ENCODE results near the gene KIN. TPM values are rescaled to one million over a fixed set of nuclear protein-coding genes. Genes with fewer than 3 reads are reported as not detected.

Gene KIN
- total RNA-seq, 1 experiment from 2014 or later: 8.4 TPM

DNA sequence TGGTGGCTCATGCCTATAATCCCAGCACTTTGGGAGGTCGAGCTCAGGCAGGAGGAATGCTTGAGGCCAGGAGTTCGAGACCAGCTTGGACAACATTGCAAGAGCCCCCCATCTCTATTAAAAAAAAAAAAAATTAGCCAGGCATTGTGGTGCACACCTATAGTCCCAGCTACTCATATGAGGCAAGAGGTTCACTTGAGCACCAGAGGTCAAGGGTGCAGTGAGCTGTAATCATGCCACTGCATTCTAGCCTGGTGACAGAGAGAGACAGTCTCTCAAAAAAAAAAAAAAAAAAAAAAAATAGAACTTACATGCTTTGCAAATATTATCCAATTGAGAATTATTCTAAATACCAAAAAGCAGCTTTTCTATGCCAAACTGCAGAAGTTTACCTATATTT, 11.0 kb downstream of the KIN start:
- H3K4me1 ChIP-seq (ENCODE audit: control insufficient read depth, insufficient read depth, low read length): no peaks in the 10 kb centered on the region
- peaks cover 4% of the 10 kb centered on the region for H3K36me3 ChIP-seq (ENCODE audit: control insufficient read depth, insufficient read depth, low read length)
- in situ Hi-C loops (cut with HindIII; ENCODE audit: low pct_unique_long_range_greater_than_20kb, low sequenced_read_pairs): no loop called here
- H3K27me3 ChIP-seq (ENCODE audit: control insufficient read depth, insufficient read depth, low read length): no peaks in the 10 kb centered on the region
- H3K9me3 ChIP-seq (ENCODE audit: control insufficient read depth, insufficient read depth, low read depth, low read length): no peaks in the 10 kb centered on the region
- no TSS peak for BruUV-seq (replicated peaks)
- intact Hi-C loops (cut with micrococcal nuclease; ENCODE audit: unreplicated experiment): no loop called here
- no peak for ATAC-seq
- POLR2A ChIA-PET: no interaction called here
- H3K27ac ChIP-seq (ENCODE audit: low read length): no peak overlapping the region
- TF ChIP-seq TCF7L2 (IDR thresholded peaks at IDR 0.05; ENCODE audit: low read depth, low read length): no peak
- TF ChIP-seq, protein P1, sequence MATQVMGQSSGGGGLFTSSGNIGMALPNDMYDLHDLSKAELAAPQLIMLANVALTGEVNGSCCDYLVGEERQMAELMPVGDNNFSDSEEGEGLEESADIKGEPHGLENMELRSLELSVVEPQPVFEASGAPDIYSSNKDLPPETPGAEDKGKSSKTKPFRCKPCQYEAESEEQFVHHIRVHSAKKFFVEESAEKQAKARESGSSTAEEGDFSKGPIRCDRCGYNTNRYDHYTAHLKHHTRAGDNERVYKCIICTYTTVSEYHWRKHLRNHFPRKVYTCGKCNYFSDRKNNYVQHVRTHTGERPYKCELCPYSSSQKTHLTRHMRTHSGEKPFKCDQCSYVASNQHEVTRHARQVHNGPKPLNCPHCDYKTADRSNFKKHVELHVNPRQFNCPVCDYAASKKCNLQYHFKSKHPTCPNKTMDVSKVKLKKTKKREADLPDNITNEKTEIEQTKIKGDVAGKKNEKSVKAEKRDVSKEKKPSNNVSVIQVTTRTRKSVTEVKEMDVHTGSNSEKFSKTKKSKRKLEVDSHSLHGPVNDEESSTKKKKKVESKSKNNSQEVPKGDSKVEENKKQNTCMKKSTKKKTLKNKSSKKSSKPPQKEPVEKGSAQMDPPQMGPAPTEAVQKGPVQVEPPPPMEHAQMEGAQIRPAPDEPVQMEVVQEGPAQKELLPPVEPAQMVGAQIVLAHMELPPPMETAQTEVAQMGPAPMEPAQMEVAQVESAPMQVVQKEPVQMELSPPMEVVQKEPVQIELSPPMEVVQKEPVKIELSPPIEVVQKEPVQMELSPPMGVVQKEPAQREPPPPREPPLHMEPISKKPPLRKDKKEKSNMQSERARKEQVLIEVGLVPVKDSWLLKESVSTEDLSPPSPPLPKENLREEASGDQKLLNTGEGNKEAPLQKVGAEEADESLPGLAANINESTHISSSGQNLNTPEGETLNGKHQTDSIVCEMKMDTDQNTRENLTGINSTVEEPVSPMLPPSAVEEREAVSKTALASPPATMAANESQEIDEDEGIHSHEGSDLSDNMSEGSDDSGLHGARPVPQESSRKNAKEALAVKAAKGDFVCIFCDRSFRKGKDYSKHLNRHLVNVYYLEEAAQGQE (IDR thresholded peaks at IDR 0.05; ENCODE audit: insufficient read depth in 1 of 2, low read depth in 2 of 2, low read length in 1 of 2): no peak
- no peak for DNase-seq (ENCODE audit: low read depth, low spot score)
- CTCF ChIA-PET: no interaction called here
- no peak overlapping the region for H3K4me3 ChIP-seq (ENCODE audit: low read depth in 2 of 2, low read length in 2 of 2)

DNA sequence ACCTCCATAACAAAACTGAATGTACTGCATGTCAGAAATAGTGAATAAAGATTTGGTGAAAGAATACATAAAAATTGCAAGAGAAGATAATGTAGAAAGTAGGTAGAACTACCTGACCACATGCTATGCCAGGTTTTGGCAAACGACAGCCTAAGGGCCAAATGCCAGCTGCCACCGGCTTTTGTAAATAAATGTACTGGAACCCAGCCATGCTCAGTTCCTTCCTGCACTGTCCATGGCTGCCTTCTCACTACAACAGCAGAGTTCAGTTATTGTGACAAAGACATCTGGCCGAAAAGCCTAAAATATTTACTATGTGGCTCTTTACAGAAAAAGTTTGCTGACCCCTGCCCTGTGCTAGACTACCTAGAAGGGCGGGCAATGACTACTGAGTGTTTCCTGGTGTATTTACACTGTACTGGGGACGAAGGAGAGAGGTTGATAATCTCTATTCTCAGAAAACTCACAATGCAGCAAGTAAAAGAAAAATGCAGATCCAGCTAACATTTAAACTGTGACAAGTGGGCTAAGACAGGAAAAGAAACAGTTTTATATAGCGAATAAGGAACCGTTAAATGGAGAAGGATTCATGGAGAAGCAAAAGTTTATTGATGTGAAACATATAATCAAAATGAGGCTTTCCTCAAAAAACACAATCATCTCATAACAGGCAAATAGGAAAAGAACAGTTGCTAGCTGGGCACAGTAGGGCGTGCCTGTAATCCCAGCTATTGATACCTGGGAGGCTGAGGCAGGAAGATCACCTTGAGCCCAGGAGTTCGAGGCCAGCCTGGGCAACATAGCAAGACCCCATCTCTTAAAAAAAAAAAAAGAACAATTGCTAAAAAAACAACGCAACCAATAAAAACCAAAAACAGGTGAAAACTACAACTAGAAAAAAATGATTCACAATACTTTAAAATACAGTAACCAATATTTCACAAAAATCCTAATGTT, 13.7 kb downstream of the KIN start:
- H3K4me3 ChIP-seq (ENCODE audit: low read depth in 2 of 2, low read length in 2 of 2): no peak overlapping the region
- ATAC-seq (no peak), DNase-seq (ENCODE audit: low read depth, low spot score) (no peak)
- no peak overlapping the region for H3K27ac ChIP-seq (ENCODE audit: low read length)
- intact Hi-C loops (cut with micrococcal nuclease; ENCODE audit: unreplicated experiment) (no loop called here), in situ Hi-C loops (cut with HindIII; ENCODE audit: low pct_unique_long_range_greater_than_20kb, low sequenced_read_pairs) (no loop called here)
- no peaks in the 10 kb centered on the region for H3K27me3 ChIP-seq (ENCODE audit: control insufficient read depth, insufficient read depth, low read length)
- peaks cover 10% of the 10 kb centered on the region; the same call in 1 of the 2 replicates for H3K36me3 ChIP-seq (ENCODE audit: control insufficient read depth, insufficient read depth, low read length)
- BruUV-seq (replicated peaks): no TSS peak
- no peaks in the 10 kb centered on the region for H3K9me3 ChIP-seq (ENCODE audit: control insufficient read depth, insufficient read depth, low read depth, low read length)
- H3K4me1 ChIP-seq (ENCODE audit: control insufficient read depth, insufficient read depth, low read length): no peaks in the 10 kb centered on the region
- TF ChIP-seq, protein P1 (IDR thresholded peaks at IDR 0.05; ENCODE audit: insufficient read depth in 1 of 2, low read depth in 2 of 2, low read length in 1 of 2): no peak
- no peak for TF ChIP-seq SIN3A (IDR thresholded peaks at IDR 0.05; ENCODE audit: borderline replicate concordance, insufficient read depth, low read depth, low read length)
- no peak for TF ChIP-seq POLR2AphosphoS5 (IDR thresholded peaks at IDR 0.05; ENCODE audit: low read depth, low read length)
- TF ChIP-seq TCF7L2 (IDR thresholded peaks at IDR 0.05; ENCODE audit: low read depth, low read length): no peak
- TF ChIP-seq, protein P2, sequence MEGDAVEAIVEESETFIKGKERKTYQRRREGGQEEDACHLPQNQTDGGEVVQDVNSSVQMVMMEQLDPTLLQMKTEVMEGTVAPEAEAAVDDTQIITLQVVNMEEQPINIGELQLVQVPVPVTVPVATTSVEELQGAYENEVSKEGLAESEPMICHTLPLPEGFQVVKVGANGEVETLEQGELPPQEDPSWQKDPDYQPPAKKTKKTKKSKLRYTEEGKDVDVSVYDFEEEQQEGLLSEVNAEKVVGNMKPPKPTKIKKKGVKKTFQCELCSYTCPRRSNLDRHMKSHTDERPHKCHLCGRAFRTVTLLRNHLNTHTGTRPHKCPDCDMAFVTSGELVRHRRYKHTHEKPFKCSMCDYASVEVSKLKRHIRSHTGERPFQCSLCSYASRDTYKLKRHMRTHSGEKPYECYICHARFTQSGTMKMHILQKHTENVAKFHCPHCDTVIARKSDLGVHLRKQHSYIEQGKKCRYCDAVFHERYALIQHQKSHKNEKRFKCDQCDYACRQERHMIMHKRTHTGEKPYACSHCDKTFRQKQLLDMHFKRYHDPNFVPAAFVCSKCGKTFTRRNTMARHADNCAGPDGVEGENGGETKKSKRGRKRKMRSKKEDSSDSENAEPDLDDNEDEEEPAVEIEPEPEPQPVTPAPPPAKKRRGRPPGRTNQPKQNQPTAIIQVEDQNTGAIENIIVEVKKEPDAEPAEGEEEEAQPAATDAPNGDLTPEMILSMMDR (IDR thresholded peaks at IDR 0.05): no peak
- ChIA-PET POLR2A (interaction anchor here (0.7 kb wide), 1 partner anchor 13 kb away, joined by 3 read pairs; no protein-coding TSS in a partner anchor), CTCF (no interaction called here)

Data from Panc1 (cell line).